ENCODE data around the gene ICOSLG.
"Not testable (repeated sequence)": the region's sequence is repeated elsewhere in the genome, so short reads cannot be mapped to it uniquely, and the experiment has no call there.

GRCh38 chr21:44175189-44175588, 65.6 kb downstream of the ICOSLG start:
- not testable (repeated sequence) for TF ChIP-seq POLR2A (IDR thresholded peaks at IDR 0.05; ENCODE audit: low read depth, low read length); POLR2AphosphoS5 (IDR thresholded peaks at IDR 0.05; ENCODE audit: low read depth, low read length); TAF1 (IDR thresholded peaks at IDR 0.05; ENCODE audit: borderline replicate concordance, low read depth, low read length)

Data from GM12892 (cell line).